HG03378 (cell line): ENCODE data around the gene FOXC2.

Experiments used
- ATAC-seq: cut with Tn5 transposase; IDR thresholded peaks from one replicate; pipeline ENCODE4 v1.9.1; 2021; ENCODE audit warnings: mild to moderate bottlenecking, moderate library complexity; ENCODE audit not compliant: unreplicated experiment

Gene FOXC2

GRCh38 chr16:86532526-86532815 is 34.2 kb upstream of the FOXC2 start:
- ATAC-seq: no peak

DNA sequence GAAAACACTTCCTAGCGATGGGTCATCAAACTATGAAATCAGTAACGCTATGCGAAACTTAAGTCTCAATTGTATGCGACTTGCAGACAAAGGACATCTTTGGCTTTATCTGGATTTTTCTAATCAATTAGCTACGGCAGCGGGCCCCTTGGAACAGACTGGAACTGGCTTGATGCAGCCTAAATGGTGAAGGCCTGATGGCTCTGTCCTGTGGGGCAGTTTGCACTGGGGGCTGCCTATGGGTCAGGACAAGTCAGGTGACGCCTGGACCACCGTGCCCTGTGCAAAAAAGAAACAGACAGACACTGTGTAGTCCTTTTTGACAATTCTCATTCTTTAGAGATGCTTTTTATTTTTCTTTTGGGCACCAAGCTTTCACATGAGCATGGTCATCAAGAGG is 33.6 kb upstream of the FOXC2 start:
- no peak for ATAC-seq

DNA sequence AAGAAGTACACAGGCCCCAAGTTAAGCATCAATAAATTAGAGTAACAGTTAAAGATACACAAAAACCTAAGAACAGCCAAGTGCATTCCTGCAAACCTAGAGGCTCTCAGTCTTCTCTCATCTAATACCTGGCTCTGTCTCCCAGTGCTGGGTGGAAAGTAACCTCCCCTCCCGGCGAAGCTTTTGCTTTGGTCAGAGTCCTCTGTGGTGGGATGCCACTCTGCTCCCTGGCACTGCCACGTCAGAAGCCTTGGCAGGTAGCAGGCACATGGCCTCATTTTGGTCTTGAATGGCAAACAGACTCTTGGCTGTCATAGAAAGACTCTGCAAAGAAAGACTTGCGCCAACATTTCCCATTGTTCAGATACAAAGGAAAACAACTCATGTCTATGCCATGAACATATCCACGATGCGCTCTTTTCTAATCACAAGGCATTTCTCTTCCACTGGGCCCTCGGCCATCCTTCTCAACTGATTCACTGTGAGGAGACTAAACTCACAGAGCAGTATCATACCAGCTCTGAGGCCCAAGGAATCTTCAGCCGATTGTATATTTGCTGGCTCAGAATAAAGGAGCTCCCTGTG is 32.8 kb upstream of the FOXC2 start:
- no peak for ATAC-seq

- no peak for ATAC-seq
These were observed 31.6 kb upstream of the FOXC2 start for GRCh38 chr16:86534779-86535615.

DNA sequence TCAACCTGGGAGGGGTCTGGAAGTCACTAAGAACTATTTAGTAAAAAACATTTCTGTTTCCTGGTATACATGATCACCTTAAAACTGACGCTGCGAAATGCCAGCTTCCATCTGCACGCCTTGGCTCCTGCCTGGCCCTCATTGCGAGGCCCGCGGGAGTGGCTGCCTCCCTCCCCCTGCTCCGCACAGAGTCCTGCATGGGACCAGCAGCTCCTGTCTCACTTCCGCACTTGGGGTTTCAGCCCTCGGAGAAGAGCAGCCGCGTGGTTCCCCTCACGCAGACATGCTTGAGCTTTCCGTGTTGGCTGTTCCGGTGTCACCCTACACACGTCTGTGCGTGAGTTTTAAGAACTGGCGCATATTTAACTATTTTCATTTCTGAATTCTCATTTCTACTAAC is 30.0 kb upstream of the FOXC2 start:
- ATAC-seq: no peak

GRCh38 chr16:86537486-86537885 is 29.1 kb upstream of the FOXC2 start:
- no peak for ATAC-seq

- ATAC-seq: no peak
These were observed 28.3 kb upstream of the FOXC2 start for GRCh38 chr16:86538196-86538780.

DNA sequence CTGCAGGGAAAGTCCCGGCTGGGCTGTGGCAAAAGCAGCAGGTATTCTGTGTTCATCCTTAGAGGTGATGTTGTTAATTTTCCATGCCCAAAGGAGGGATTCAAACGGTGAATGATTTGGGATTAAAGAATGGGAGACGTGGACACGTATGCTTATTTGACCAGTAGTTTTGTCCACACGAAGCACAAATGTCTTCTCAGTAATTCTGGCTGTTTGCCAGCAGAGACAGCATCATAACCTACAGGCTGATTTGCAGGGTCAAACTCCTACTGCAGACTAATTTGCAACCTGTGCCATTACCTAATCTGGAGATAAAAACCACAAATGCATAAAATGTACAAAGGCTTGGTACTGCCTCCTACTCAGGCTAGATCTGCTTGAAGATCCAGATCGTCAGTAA is 25.7 kb upstream of the FOXC2 start:
- ATAC-seq: no peak

- no peak for ATAC-seq
These were observed 25.1 kb upstream of the FOXC2 start for GRCh38 chr16:86541560-86541959.

DNA sequence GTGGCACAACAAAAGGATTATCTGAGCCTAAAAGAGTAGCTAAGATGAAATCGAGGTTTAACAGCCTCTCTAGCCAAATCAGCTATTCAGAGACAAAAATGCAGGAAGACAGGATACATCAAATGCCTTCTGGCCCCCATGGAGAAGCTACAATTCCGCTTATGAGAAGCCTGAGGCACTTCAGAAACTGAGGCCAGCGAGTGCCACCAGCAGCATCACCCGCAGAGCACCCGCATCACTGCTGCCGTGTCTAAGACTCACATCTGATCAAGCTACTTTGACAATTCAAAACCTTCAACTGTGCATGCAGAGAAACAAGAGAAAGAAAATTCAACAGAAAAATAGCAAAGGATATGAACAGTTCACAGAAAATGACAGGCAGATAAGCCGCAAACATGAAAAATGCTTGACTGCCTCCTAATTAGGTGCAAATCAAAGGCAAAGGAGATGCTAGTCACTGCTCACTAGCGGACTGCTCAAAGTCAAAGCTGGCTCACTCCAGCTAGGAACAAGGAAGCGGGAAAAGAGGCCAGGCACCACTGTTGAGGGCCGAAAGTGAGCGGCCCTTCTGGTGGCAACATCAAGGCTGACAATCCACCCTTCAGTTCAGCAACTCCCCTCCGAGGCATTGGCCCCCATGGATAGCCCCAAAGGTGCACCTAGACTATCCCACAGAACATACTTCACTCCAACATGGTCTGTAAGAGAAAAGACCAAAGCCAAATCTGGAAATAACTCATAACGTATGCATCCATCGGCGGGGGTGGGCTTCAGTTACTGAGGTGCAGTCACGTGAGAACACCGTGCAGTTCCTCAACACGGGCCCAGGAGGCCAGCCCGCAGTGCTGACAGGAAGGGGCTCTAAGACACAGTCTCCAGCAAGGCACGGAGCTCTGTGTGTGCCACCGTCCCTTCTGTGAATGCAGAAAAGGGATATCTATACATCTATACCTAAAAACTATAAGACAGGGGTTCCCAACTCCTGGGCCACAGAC is 23.6 kb upstream of the FOXC2 start:
- ATAC-seq: no peak

DNA sequence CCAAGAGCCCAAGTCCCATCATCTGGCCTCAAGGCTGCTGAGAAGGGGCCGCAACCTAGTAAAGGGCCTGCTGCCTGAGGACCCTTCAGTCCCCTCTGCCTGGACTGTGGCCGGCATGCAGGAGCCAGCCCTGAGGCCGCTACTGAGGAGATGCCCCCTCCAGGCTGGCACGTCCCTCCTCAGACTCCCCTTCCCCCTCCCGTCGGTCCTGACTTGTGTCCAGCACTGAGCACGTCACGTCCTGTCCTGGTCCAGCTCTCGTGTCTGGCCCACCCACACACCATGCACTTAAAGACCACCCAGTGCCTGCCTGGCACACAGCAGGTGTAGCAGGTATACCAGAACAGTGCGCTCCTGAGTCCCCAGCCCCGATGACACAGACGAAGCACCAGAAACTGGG is 21.1 kb upstream of the FOXC2 start:
- no peak for ATAC-seq

GRCh38 chr16:86545954-86546637 is 20.5 kb upstream of the FOXC2 start:
- ATAC-seq: no peak

DNA sequence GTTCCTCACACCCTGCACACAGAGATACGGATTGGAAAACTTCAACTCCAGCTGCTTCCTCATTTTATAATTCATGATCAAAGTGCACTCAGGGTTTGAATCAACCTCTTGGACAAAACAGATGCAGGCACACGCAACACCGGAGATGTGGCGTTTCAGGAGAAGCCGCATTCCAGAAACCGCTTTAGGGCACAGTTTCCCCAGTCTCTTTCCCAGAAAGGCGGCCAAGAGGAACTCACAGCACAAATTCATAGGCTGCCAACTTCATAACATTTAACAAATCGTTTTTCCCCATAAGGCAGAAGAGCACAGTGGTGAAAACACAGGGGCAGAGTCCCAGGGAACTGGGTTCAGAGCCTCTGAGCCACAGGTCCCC is 20.0 kb upstream of the FOXC2 start:
- ATAC-seq: no peak

- no peak for ATAC-seq
These were observed 19.3 kb upstream of the FOXC2 start for GRCh38 chr16:86547286-86547685.

DNA sequence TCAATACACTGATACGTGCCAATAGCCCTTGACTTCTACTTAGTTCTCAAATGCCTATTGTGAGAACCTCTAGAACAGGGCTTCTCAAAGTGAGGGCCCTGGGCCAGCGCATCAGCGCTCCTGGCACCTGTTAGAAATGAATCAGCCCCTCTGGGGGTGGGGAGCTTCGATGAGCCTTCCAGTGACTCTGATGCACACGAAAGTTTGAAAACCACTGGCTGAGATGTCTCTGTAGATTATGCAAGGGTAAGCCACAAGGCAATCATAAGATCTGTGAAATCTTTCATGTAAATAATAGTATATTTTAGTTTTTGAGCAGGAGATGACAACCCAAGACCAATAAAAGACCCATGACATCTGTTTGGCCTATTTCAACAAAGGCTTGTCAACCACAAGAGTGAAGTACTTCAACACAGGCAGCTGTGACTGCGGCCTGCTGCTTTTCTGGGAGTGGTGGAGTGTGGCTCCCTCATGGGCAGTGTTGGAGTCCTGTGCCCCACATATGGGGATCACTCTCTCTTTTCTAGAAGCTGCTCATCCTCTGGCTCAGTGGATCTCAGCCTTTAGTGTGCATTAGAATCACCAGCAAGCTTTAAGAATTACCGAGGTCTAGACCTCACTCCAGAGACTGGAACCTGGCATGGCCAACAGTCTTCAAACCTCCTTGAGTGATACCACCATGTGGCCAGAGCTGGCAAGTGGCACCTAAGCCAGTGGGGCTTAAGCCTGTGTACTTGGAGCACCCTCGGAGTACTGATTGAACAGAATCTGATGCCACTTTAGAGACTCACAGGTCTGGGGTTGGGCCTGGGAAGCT is 17.3 kb upstream of the FOXC2 start:
- ATAC-seq: no peak

GRCh38 chr16:86549893-86550190 is 16.8 kb upstream of the FOXC2 start:
- ATAC-seq: no peak

GRCh38 chr16:86550281-86550680 is 16.3 kb upstream of the FOXC2 start:
- ATAC-seq: no peak

GRCh38 chr16:86553356-86553755 is 13.3 kb upstream of the FOXC2 start:
- ATAC-seq: no peak

DNA sequence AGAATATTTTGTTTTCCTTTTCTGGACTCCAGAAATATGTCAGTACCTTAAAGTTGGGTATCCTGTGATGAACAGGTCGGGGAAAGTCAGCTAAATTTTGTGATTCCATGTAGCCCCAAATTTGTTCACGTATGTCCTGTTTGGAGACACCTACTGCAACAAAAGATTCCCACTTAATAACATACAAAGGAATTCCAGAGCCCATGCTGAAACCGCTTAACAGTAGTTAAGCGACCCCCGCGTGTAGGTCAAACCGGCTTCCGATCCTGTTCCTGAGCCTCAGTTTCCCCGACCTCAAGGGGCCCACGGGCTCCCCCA is 12.1 kb upstream of the FOXC2 start:
- ATAC-seq: no peak
